GM21381 (cell line): ENCODE results near the gene OGFR.
"Not testable (repeated sequence)": the region's sequence is repeated elsewhere in the genome, so short reads cannot be mapped to it uniquely, and the experiment has no call there.

Experiments
- ATAC-seq: cut with Tn5 transposase; IDR thresholded peaks from one replicate; pipeline ENCODE4 v1.9.1; 2021; ENCODE audit warnings: mild to moderate bottlenecking, moderate library complexity; ENCODE audit not compliant: unreplicated experiment

The OGFR gene

DNA sequence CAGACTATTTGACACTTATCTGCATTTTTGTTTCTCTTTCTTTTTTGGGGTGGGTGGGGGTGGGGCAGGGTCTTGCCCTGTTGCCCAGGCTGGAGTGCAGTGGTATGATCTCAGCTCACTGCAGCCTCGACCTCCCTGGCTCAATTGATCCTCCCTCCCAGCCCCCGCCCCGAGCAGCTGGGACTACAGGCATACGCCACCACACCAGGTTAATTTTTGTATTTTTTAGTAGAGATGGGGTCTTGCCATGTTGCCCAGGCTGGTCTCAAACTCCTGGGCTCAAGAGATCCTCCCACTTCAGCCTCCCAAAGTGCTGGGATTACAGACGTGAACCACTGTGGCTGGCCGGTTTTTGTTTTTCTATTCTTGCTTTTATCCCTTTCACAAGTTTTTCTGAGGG is 48.7 kb downstream of the OGFR start:
- ATAC-seq: not testable (repeated sequence)

DNA sequence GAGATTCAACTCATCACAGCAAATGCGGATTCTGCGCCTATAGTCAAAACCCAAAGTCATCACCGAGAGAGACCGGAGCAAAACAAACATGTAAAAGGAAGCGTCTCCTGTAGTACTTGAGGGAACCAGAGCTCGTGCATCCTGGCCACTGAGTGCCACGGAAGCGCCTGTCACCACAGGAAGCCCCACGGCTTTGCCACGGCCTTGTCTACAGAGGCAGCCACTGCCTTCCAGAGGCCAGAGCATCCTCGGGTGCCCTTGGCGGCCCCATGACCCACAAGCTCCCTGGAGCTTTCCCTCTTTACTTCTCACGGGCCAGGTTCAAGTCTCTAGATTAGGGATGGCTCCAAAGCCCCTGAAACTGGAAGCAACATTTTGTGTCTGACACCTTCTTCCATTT is 49.5 kb downstream of the OGFR start:
- no peak for ATAC-seq

DNA sequence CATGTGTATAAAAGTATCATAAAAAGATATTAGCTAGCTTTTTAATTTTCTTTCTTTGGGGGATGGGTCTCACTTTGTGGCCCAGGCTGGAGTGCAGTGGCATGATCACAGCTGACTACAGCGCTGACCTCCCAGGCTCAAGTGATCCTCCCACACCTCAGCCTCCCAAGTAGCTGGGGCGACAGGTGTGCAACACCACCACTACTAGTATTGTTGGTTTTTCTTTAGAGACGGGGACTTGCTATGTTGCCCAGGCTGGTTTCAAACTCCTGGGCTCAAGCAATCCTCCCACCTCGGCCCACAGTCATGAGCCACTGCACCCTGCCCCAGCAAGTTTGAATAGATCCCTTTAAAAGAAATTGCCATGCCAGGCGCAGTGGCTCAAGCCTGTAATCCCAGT is 50.5 kb downstream of the OGFR start:
- no peak for ATAC-seq

DNA sequence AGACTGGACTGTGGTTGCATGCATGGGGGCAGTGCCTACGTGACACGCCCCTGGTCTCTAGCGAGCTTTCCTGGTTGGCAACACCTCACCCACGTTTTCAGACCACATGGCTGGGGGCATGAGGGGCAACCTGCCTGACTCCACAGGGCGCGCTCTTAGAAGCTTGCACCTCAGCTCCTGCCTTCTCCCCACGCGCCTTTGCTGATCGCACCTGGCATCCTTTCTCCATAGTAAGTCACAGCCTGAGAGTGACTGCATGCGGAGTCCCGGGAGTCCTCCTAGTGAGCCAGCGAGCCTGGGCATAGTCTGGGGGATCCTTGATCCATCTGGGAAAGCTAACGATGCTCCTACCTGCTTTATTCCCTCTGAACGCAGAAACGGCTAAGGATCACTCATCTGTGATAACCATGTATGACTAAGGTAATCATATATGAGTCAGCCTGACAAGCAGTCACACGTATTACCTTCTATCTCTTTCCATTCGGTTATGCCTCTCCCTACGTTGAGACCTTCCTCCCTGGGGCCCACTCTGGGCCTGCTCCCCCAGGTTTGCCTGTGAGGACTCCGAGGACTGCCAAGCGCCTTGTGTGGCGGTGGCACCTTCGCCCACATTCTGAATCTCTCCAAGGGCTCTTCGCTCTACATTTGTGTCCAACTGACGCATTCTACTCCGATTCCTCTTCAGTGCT is 52.4 kb downstream of the OGFR start:
- ATAC-seq: no peak

DNA sequence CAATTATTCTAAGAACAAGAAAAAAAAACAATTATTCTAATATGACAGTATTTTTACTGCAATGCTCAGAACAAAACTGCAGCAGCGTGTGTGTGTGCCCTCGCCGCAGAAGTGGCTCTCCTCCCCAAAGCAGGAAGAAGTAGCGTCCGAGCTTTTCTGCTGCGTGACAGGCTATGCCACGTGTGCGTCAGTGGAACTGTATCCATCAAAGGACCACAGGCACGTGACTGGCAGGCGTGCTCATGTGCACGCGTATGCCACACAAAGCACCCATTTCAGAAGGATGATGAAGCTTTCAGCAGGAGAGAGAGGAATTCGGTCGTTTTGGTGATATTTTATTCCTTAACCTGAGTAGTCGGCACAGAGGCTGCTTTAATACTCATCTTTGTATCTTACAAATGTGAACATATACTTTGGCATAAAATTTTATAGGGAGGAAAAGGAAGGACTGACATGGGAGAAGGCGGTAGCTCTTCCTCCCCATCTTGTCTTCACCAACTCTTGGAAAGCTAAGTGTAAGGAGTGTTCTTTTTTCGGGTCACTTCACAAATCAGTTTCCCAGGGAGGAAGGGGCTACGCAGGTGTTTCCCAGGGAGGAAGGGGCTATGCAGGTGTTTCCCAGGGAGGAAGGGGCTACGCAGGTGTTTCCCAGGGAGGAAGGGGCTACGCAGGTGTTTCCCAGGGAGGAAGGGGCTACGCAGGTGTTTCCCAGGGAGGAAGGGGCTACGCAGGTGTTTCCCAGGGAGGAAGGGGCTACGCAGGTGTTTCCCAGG is 53.6 kb downstream of the OGFR start:
- ATAC-seq: no peak

DNA sequence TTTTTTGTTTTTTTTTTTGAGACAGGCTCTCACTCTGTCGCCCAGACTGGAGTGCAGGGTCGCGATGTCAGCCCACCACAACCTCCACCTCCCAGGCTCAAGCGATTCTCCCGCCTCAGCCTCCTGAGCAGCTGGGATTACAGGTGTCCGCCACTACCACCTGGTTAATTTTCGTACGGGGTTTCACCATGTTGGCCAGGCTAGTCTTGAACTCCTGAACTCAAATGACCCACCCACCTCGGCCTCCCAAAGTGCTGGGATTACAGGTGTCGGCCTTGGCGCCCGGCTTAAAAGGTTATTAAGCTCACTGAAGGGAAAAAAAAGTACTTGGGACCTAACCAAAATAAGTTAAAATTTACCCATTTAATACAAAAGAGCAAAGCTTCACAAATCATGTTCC is 55.1 kb downstream of the OGFR start:
- ATAC-seq: no peak

DNA sequence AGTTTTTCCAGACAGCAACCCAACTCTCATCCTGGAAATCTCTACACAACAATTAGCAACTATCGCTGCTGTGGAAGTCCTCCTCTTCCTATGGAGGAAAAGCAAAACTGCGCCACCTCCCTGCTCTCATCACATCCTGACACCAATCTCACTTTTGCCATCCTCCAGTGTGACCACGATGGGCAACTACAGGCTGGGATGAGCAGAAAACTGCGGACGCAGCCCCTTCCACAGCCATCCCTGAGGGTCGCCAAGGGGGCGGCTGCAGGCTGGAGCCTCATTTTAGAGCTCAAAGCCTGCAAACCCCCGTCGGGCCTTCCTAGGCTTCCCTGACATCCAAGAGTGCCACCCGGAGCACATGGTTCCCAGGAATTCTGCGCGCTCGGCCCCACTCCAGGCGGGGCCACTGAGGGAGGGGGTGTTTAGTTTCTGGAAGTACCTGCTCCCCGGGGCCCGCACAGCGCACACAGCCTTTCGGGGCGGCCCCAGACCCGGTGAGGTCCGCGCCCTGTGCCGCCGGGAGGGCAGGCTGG is 55.8 kb downstream of the OGFR start:
- ATAC-seq: no peak

DNA sequence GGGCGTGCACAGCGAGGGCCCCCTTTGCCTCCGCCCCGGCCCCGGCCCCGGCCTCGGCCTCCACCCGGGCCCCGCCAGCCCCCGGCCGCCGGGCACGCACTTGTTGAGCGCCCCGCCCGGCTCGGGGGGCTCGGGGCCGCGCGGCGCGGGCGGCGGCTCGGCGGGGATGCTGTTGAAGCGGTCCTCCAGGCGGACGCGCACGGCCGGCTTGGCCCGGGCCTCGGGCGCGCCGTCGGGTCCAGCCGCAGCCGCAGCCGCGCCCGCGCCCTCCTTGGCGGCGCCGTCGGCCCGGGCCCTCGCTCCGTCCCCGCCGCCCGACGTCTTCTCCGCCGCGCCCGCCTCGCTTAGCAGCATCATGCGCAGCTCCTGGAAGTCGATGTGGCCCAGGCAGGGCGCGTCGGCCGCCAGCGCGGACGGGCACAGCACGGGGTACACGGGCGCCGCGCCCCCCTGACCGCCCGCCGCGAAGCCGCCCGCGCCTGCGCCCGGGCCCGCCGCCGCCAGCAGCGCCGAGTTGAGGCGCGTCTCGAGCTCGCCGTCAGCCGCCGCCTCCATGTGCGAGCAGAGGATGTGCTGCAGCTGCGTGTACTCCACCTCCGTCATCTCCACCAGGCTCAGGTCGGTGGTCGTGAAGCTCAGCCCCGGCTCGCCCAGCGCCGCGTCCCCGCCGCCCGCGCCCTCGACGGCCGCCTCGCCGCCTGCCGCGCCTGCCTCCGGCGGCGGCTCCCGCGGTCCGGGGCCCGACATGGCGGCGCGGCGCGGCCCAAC is 56.5 kb downstream of the OGFR start:
- peak; percentile 34 for ATAC-seq

DNA sequence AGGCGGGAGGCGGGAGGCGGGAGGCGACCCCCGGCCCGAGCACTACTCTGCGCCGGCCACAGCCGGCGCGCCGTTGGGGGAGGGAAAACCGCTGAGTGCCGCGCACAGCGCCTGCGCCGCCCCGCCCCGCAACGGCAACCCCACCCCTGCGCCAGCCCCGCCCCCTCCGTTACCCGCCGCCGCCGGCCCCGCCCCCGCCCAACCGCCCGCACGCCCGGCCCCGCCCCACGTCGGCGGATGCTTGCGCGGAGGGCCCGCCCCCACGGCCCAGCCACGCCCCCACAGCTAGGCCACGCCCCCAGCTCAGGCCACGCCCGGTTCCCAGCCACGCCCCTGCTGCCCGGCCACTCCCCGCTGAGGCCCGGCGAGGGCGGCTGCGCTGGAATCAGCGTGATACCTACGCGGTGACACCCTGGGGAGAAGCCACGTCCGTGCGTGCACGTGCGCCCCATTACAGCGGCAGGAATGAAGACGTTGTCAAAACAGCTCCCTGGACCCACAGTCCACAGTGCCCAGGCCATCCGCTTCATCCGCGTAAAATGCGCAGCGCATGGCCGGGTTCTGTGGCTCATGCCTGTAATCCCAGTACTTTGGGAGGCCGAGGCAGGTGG is 57.2 kb downstream of the OGFR start, which contains the start of gene TCFL5:
Gene TCFL5 (minus strand): TSS at position 97 of the 611 bp plus-strand sequence. CDS start 152 bp downstream, outside the sequence.
- peak; percentile 68 for ATAC-seq
